ENCODE measurements around the gene C17orf107. TPM values are rescaled to one million over a fixed set of nuclear protein-coding genes. Genes with fewer than 3 reads are reported as not detected.

The C17orf107 gene
- total RNA-seq, 1 experiment from 2014 or later, result 0.18 TPM

GRCh38 chr17:4939796-4940554 is 40.6 kb downstream of the C17orf107 start, which contains the start of the genes RNF167 and SLC25A11:
Gene RNF167, plus strand, starts transcription at chr17:4940268. Its CDS starts 642 bp downstream, at chr17:4940910.
Gene SLC25A11, minus strand, starts transcription at chr17:4940046. Its CDS starts 136 bp downstream, at chr17:4939910.
- Histone ChIP-seq H3K27ac (peak within 1 kb of the TSS; percentile 79), H3K36me3 (peaks cover 62% of the 10 kb centered on the region), H3K4me1 (replicated peaks) (peaks cover 29% of the 10 kb centered on the region), H3K9me3 (replicated peaks) (no peaks in the 10 kb centered on the region), H3K4me3 (peak within 1 kb of the TSS; percentile 59), H3K27me3 (replicated peaks) (no peaks in the 10 kb centered on the region)
- DNase-seq (ENCODE audit: low read depth in 1 of 2, low spot score in 2 of 2), result peak; percentile 97 to 99

- peaks cover 69% of the 10 kb centered on the region for H3K36me3 ChIP-seq
- peaks cover 37% of the 10 kb centered on the region for H3K4me1 ChIP-seq (replicated peaks)
- H3K27me3 ChIP-seq (replicated peaks), result no peaks in the 10 kb centered on the region
- H3K9me3 ChIP-seq (replicated peaks), result no peaks in the 10 kb centered on the region
- DNase-seq (ENCODE audit: low read depth in 1 of 2, low spot score in 2 of 2), result no peak
- peak overlapping the region; percentile 79 for H3K27ac ChIP-seq
- peak overlapping the region; percentile 59 for H3K4me3 ChIP-seq
Measured at GRCh38 chr17:4940555-4941318, 41.4 kb downstream of the C17orf107 start.

GRCh38 chr17:4941319-4941610 is 41.9 kb downstream of the C17orf107 start:
- Histone ChIP-seq H3K4me3 (peak overlapping the region; percentile 59), H3K27me3 (replicated peaks) (no peaks in the 10 kb centered on the region), H3K27ac (no peak overlapping the region), H3K9me3 (replicated peaks) (no peaks in the 10 kb centered on the region), H3K4me1 (replicated peaks) (peaks cover 41% of the 10 kb centered on the region), H3K36me3 (peaks cover 75% of the 10 kb centered on the region)
- DNase-seq (ENCODE audit: low read depth in 1 of 2, low spot score in 2 of 2), result no peak

- H3K27ac ChIP-seq, result no peak overlapping the region
- peaks cover 43% of the 10 kb centered on the region for H3K4me1 ChIP-seq (replicated peaks)
- H3K9me3 ChIP-seq (replicated peaks), result no peaks in the 10 kb centered on the region
Measured at GRCh38 chr17:4942760-4943508, 43.6 kb downstream of the C17orf107 start.

GRCh38 chr17:4944163-4944553 is 44.8 kb downstream of the C17orf107 start:
- Histone ChIP-seq H3K4me3 (no peak overlapping the region), H3K27ac (no peak overlapping the region), H3K9me3 (replicated peaks) (no peaks in the 10 kb centered on the region), H3K36me3 (peaks cover 76% of the 10 kb centered on the region), H3K27me3 (replicated peaks) (no peaks in the 10 kb centered on the region), H3K4me1 (replicated peaks) (peaks cover 43% of the 10 kb centered on the region)
- DNase-seq (ENCODE audit: low read depth in 1 of 2, low spot score in 2 of 2), result no peak

More at GRCh38 chr17:4942760-4943508, 43.6 kb downstream of the C17orf107 start:
- Histone ChIP-seq H3K4me3 (no peak overlapping the region), H3K27me3 (replicated peaks) (no peaks in the 10 kb centered on the region), H3K36me3 (peaks cover 82% of the 10 kb centered on the region)
- no peak for DNase-seq (ENCODE audit: low read depth in 1 of 2, low spot score in 2 of 2)

DNA sequence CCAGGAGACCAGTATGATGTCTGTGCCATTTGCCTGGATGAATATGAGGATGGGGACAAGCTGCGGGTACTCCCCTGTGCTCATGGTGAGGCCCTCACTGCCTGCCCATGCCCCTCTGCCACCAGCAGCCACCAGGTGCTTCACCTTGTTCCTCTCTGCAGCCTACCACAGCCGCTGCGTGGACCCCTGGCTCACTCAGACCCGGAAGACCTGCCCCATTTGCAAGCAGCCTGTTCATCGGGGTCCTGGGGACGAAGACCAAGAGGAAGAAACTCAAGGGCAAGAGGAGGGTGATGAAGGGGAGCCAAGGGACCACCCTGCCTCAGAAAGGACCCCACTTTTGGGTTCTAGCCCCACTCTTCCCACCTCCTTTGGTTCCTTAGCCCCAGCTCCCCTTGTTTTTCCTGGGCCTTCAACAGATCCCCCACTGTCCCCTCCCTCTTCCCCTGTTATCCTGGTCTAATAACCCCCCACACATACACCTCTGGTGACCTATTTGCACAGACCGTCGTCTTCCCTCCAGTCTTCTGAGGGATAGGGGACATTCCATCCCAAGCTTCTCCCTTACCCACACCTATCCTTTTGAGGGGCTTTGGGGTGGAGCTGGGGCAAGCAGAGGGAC is 45.3 kb downstream of the C17orf107 start:
- H3K27ac ChIP-seq, result peak overlapping the region; percentile 50
- H3K4me3 ChIP-seq, result no peak overlapping the region

GRCh38 chr17:4945176-4945943 is 46.0 kb downstream of the C17orf107 start:
- H3K36me3 ChIP-seq, result peaks cover 76% of the 10 kb centered on the region
- peak; percentile 76 to 92 for DNase-seq (ENCODE audit: low read depth in 1 of 2, low spot score in 2 of 2)
- H3K9me3 ChIP-seq (replicated peaks), result no peaks in the 10 kb centered on the region
- H3K27ac ChIP-seq, result peak overlapping the region; percentile 50
- H3K27me3 ChIP-seq (replicated peaks), result no peaks in the 10 kb centered on the region
- peaks cover 54% of the 10 kb centered on the region for H3K4me1 ChIP-seq (replicated peaks)
- peak overlapping the region; percentile 92 for H3K4me3 ChIP-seq

More for the DNA sequence above, 45.3 kb downstream of the C17orf107 start:
- no peak for DNase-seq (ENCODE audit: low read depth in 1 of 2, low spot score in 2 of 2)
- Histone ChIP-seq H3K4me1 (replicated peaks) (peaks cover 48% of the 10 kb centered on the region), H3K9me3 (replicated peaks) (no peaks in the 10 kb centered on the region), H3K27me3 (replicated peaks) (no peaks in the 10 kb centered on the region), H3K36me3 (peaks cover 76% of the 10 kb centered on the region)

- H3K4me3 ChIP-seq, result peak overlapping the region; percentile 92
- peaks cover 72% of the 10 kb centered on the region for H3K36me3 ChIP-seq
- H3K9me3 ChIP-seq (replicated peaks), result no peaks in the 10 kb centered on the region
- H3K27me3 ChIP-seq (replicated peaks), result no peaks in the 10 kb centered on the region
- DNase-seq (ENCODE audit: low read depth in 1 of 2, low spot score in 2 of 2), result no peak
- H3K27ac ChIP-seq, result no peak overlapping the region
- H3K4me1 ChIP-seq (replicated peaks), result peaks cover 55% of the 10 kb centered on the region
Measured at GRCh38 chr17:4945944-4946280, 46.6 kb downstream of the C17orf107 start.

- H3K27ac ChIP-seq, result no peak overlapping the region; the same call in 1 of the 2 replicates
- H3K9me3 ChIP-seq (replicated peaks), result no peaks in the 10 kb centered on the region
- peak overlapping the region; percentile 92 for H3K4me3 ChIP-seq
- no peak for DNase-seq (ENCODE audit: low read depth in 1 of 2, low spot score in 2 of 2)
- H3K27me3 ChIP-seq (replicated peaks), result no peaks in the 10 kb centered on the region
- H3K4me1 ChIP-seq (replicated peaks), result peaks cover 55% of the 10 kb centered on the region
- peaks cover 66% of the 10 kb centered on the region for H3K36me3 ChIP-seq
Measured at GRCh38 chr17:4946312-4946976, 47.1 kb downstream of the C17orf107 start.

DNA sequence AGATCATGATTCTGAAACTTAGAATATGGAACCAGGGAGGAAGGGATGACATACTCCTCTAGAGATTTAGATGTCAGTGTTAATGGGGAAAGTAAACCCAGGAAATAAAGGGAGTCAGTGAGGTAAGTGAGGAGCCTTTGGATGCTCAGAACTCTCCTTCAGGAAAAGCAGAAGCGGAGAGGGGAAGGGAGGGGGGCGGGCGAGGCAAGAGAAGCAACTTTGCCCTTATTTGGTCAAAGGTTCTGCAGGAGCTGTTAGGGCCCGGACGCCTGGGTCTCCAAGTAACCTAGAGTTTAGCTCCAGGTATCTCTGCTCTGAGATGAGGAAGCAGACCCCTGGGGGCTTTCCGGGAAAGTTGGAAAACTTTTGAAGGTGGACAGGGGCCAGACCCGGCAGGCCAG is 47.7 kb downstream of the C17orf107 start:
- Histone ChIP-seq H3K36me3 (peaks cover 61% of the 10 kb centered on the region), H3K9me3 (replicated peaks) (no peaks in the 10 kb centered on the region), H3K4me3 (peak overlapping the region; percentile 92), H3K27me3 (replicated peaks) (no peaks in the 10 kb centered on the region), H3K4me1 (replicated peaks) (peaks cover 56% of the 10 kb centered on the region), H3K27ac (no peak overlapping the region; the same call in 1 of the 2 replicates)
- peak in 1 of 2 experiments; percentile 47 for DNase-seq (ENCODE audit: low read depth in 1 of 2, low spot score in 2 of 2)

GRCh38 chr17:4947411-4948165 is 48.3 kb downstream of the C17orf107 start:
- Histone ChIP-seq H3K4me3 (peak overlapping the region; percentile 92), H3K27ac (peak overlapping the region; percentile 86), H3K4me1 (replicated peaks) (peaks cover 61% of the 10 kb centered on the region), H3K9me3 (replicated peaks) (no peaks in the 10 kb centered on the region), H3K36me3 (peaks cover 56% of the 10 kb centered on the region), H3K27me3 (replicated peaks) (no peaks in the 10 kb centered on the region)
- DNase-seq (ENCODE audit: low read depth in 1 of 2, low spot score in 2 of 2), result peak; percentile 80 to 86

Measured in SJSA1 (cell line).